Stimulated activated memory B cell treated with anti-CD40 and anti-IgM and Interleukin-4, amounts not matched to agents 10 μg/mL and 1 μg/mL and 100 μg/mL, for 72 hours (primary cell): ENCODE measurements around the gene DDX46.
"Not testable (repeated sequence)": the region's sequence is repeated elsewhere in the genome, so short reads cannot be mapped to it uniquely, and the experiment has no call there.

Experiments
- ATAC-seq: fragments of 150-1000 bp; cut with Tn5 transposase; 2 replicates; pipeline ENCODE4 v1.10.0; 2021
- H3K27ac Mint-ChIP-seq: one replicate; pipeline ENCODE4 v1.8.0; 2022; ENCODE audit warnings: mild to moderate bottlenecking, mixed read lengths
- H3K27me3 Mint-ChIP-seq: one replicate; pipeline ENCODE4 v1.8.0; 2022; ENCODE audit warnings: mixed read lengths
- H3K36me3 Mint-ChIP-seq: one replicate; pipeline ENCODE4 v1.8.0; 2022; ENCODE audit warnings: mixed read lengths
- H3K4me1 Mint-ChIP-seq: one replicate; pipeline ENCODE4 v1.8.0; 2022; ENCODE audit warnings: mixed read lengths
- H3K4me3 Mint-ChIP-seq: one replicate; pipeline ENCODE4 v1.8.0; 2022; ENCODE audit warnings: mild to moderate bottlenecking, moderate library complexity, mixed read lengths
- H3K9me3 Mint-ChIP-seq: one replicate; pipeline ENCODE4 v1.8.0; 2022; ENCODE audit warnings: mixed read lengths

Gene DDX46

DNA sequence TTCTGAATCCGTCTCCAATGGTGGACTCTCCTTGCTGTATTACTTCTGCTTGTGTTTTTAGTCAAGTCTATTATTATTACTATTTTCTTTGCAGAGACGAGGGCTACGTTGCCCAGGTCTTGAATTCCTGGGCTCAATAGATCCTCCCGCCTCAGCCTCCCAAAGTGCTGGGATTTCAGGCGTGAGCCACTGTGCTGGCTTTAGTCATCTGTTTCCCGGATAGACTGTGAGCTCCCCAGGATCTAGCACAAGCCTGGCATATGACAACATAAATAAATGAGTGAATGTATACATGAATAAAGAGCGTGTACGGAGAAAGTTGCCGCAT, 439 bp upstream of the DDX46 start:
- Mint-ChIP-seq H3K27me3 (no peaks in the 10 kb centered on the region), H3K36me3 (peaks cover 5% of the 10 kb centered on the region), H3K4me1 (peaks cover 44% of the 10 kb centered on the region), H3K9me3 (no peaks in the 10 kb centered on the region), H3K4me3 (peak overlapping the region; percentile 100), H3K27ac (peak overlapping the region; percentile 98)
- ATAC-seq, result no peak

DNA sequence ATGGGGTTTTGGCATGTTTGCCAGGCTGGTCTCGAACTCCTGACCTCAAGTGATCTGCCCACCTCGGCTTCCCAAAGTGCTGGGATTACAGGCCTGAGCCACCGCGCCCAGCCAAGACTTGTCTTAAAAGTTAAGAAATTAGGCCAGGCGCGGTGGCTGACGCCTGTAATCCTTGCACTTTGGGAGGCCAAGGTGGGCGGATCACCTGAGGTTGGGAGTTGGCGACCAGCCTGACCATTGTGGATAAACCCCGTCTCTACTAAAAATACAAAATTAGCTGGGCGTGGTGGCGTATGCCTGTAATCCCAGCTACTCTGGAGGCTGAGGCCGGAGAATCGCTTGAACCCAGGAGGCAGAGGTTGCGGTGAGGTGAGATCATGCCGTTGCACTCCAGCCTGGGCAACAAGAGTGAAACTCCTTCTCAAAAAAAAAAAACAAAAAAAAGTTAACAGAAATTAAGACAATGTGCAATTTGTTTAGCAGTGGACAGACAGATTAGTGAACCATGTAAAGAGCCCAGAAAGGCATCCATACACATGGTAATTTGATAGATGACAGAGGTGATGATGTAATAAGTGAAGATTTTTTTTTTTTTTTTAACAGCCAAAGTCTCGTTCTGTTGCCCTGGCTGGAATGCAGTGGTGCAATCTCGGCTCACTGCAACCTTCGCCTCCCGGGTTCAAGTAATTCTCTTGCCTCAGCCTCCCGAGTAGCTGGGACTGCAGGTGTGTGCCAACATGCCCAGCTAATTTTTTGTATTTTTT, 9.1 kb downstream of the DDX46 start:
- not testable (repeated sequence) for H3K9me3 Mint-ChIP-seq, H3K27me3 Mint-ChIP-seq, H3K27ac Mint-ChIP-seq, H3K4me3 Mint-ChIP-seq, H3K4me1 Mint-ChIP-seq, ATAC-seq
- peaks cover 20% of the 10 kb centered on the region for H3K36me3 Mint-ChIP-seq

DNA sequence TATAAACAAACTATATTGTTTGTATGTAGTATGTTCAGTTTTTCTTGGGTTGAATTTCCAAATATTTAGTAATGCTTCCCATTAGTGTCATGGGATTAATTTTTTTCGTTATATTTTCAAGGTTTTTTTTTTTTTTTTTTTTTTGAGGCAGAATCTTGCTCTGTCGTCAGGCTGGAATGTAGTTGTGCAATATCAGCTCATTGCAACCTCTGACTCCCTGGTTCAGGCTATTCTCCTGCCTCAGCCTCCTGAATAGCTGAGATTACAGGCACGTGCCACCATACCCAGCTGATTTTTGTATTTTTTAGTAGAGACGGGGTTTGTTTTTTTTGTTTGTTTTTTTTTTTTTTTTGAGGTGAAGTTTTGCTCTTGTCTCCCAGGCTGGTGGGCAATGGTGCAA, 10.6 kb downstream of the DDX46 start:
- no peak for ATAC-seq
- no peak overlapping the region for H3K27ac Mint-ChIP-seq
- no peaks in the 10 kb centered on the region for H3K27me3 Mint-ChIP-seq
- H3K4me3 Mint-ChIP-seq, result no peak overlapping the region
- no peaks in the 10 kb centered on the region for H3K9me3 Mint-ChIP-seq
- H3K36me3 Mint-ChIP-seq, result peaks cover 30% of the 10 kb centered on the region
- no peaks in the 10 kb centered on the region for H3K4me1 Mint-ChIP-seq

- Mint-ChIP-seq H3K36me3 (peaks cover 51% of the 10 kb centered on the region), H3K9me3 (no peaks in the 10 kb centered on the region), H3K27ac (no peak overlapping the region), H3K4me3 (no peak overlapping the region), H3K4me1 (peaks cover 6% of the 10 kb centered on the region), H3K27me3 (no peaks in the 10 kb centered on the region)
- no peak for ATAC-seq
These were observed 14.0 kb downstream of the DDX46 start for GRCh38 chr5:134772461-134773125.

GRCh38 chr5:134777366-134777765, 18.8 kb downstream of the DDX46 start:
- ATAC-seq, result no peak
- H3K4me1 Mint-ChIP-seq, result peaks cover 10% of the 10 kb centered on the region
- no peak overlapping the region for H3K4me3 Mint-ChIP-seq
- H3K27me3 Mint-ChIP-seq, result no peaks in the 10 kb centered on the region
- peak overlapping the region; percentile 7 for H3K27ac Mint-ChIP-seq
- no peaks in the 10 kb centered on the region for H3K9me3 Mint-ChIP-seq
- peaks cover 49% of the 10 kb centered on the region for H3K36me3 Mint-ChIP-seq

DNA sequence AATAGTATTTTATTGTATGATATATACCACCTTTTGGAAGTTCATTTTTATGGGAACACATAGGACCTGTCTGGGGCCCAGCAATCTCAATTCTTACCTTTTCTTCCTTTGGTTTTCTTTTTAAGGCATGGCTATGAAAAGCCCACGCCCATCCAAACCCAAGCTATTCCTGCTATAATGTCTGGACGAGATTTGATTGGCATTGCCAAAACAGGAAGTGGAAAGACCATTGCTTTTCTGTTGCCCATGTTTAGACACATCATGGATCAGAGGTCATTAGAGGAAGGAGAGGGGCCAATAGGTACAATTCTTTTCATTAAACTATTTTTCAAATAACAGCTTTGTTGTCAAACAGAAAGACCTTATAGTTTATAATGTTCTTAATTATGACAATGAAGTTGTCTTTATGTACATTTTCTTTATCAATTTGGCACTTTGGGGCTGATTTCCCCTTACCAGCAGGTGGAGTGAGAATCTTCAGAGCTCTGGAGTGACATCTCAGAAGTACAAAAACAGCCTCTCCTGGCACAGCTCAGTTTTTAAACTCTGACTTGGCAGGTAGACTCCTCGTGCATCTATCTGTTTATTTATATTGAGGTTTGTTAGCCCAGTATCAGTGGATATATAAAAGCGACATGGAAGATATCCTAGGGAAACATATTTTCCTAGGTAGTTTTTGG, 25.8 kb downstream of the DDX46 start:
- H3K27ac Mint-ChIP-seq, result peak overlapping the region; percentile 44
- no peaks in the 10 kb centered on the region for H3K4me1 Mint-ChIP-seq
- no peaks in the 10 kb centered on the region for H3K9me3 Mint-ChIP-seq
- no peak overlapping the region for H3K4me3 Mint-ChIP-seq
- H3K36me3 Mint-ChIP-seq, result peaks cover 37% of the 10 kb centered on the region
- H3K27me3 Mint-ChIP-seq, result no peaks in the 10 kb centered on the region
- no peak for ATAC-seq

DNA sequence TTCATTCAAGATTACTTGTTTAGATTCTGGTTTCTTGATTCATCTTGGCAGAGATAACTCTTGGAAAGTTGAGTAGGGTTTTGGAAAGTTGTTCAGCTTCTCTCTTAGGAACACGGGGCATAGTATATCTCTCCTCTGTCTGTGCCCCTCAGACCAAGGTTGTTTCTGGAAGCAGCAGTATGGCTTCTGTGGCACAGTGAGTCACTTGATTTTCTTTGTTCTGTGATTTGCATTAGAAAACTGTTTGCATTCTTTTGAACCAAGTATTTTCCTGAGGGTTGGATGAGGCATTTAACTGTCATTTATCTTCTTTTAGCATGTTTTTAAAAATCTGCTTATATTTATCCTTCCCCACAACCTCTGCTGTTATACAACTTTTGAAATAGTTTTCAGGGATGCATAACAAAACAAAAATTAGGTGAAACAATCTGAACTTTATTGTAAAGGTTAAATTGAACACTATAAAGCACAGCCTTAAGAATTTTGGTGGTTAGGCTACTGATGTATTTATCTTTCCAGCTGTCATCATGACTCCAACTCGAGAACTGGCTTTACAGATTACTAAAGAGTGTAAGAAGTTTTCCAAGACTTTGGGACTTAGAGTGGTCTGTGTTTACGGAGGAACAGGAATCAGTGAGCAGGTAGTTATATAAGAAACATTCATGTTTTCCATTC, 26.5 kb downstream of the DDX46 start:
- Mint-ChIP-seq H3K4me1 (no peaks in the 10 kb centered on the region), H3K36me3 (peaks cover 44% of the 10 kb centered on the region), H3K27me3 (no peaks in the 10 kb centered on the region), H3K4me3 (no peak overlapping the region), H3K9me3 (no peaks in the 10 kb centered on the region), H3K27ac (no peak overlapping the region)
- no peak for ATAC-seq

GRCh38 chr5:134787692-134788091, 29.1 kb downstream of the DDX46 start:
- H3K4me3 Mint-ChIP-seq, result no peak overlapping the region
- H3K27me3 Mint-ChIP-seq, result no peaks in the 10 kb centered on the region
- no peaks in the 10 kb centered on the region for H3K9me3 Mint-ChIP-seq
- H3K4me1 Mint-ChIP-seq, result no peaks in the 10 kb centered on the region
- no peak for ATAC-seq
- H3K27ac Mint-ChIP-seq, result no peak overlapping the region
- peaks cover 63% of the 10 kb centered on the region for H3K36me3 Mint-ChIP-seq

- H3K4me1 Mint-ChIP-seq, result no peaks in the 10 kb centered on the region
- H3K9me3 Mint-ChIP-seq, result no peaks in the 10 kb centered on the region
- H3K27me3 Mint-ChIP-seq, result no peaks in the 10 kb centered on the region
- ATAC-seq, result no peak
- H3K27ac Mint-ChIP-seq, result no peak overlapping the region
- H3K4me3 Mint-ChIP-seq, result no peak overlapping the region
- peaks cover 61% of the 10 kb centered on the region for H3K36me3 Mint-ChIP-seq
These were observed 33.0 kb downstream of the DDX46 start for GRCh38 chr5:134791580-134791979.

DNA sequence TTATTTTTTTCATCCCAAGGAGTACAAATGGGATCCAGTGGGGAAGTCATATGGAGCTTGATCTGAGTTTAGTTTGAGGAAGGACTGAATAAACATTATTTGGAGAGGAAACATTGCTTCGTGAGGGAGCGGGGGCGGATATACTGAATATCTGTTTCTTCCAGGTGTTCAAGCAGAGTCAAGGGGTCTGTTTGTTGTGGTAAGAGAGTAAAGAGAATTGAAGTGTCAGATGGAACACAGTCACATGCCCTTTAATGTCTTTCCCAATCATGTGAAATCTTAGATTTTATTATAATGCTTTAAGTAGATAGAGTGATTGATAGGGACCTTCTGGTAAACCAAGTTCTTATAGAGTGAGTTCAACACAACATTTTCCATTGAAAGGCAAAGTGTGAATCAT, 33.7 kb downstream of the DDX46 start:
- Mint-ChIP-seq H3K36me3 (peaks cover 56% of the 10 kb centered on the region), H3K27ac (no peak overlapping the region), H3K27me3 (no peaks in the 10 kb centered on the region), H3K4me3 (no peak overlapping the region), H3K9me3 (no peaks in the 10 kb centered on the region), H3K4me1 (no peaks in the 10 kb centered on the region)
- no peak for ATAC-seq

DNA sequence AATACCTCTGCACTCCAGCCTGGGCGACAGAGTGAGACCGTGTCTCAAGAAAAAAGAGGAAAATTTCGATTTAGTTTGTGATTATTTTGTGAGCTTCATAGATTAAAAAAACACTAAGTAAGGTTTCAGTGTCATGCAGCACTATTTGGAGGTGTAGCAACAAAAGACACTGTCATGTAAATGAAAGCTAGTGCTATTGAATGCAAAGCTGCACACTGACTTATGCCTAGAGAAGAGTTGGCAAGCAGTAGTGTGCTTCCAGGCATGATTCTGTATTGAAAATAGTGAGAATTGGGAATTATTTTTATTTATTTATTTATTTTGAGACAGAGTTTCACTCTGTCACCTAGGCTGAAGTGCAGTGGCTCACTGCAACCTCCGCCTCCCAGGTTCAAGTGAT, 34.5 kb downstream of the DDX46 start:
- Mint-ChIP-seq H3K4me1 (no peaks in the 10 kb centered on the region), H3K27me3 (no peaks in the 10 kb centered on the region), H3K27ac (no peak overlapping the region), H3K36me3 (peaks cover 61% of the 10 kb centered on the region), H3K9me3 (no peaks in the 10 kb centered on the region), H3K4me3 (no peak overlapping the region)
- ATAC-seq, result no peak

- peaks cover 71% of the 10 kb centered on the region for H3K36me3 Mint-ChIP-seq
- H3K9me3 Mint-ChIP-seq, result no peaks in the 10 kb centered on the region
- no peak overlapping the region for H3K27ac Mint-ChIP-seq
- no peaks in the 10 kb centered on the region for H3K27me3 Mint-ChIP-seq
- H3K4me1 Mint-ChIP-seq, result no peaks in the 10 kb centered on the region
- no peak for ATAC-seq
- H3K4me3 Mint-ChIP-seq, result no peak overlapping the region
These were observed 35.5 kb downstream of the DDX46 start for GRCh38 chr5:134794082-134794481.

DNA sequence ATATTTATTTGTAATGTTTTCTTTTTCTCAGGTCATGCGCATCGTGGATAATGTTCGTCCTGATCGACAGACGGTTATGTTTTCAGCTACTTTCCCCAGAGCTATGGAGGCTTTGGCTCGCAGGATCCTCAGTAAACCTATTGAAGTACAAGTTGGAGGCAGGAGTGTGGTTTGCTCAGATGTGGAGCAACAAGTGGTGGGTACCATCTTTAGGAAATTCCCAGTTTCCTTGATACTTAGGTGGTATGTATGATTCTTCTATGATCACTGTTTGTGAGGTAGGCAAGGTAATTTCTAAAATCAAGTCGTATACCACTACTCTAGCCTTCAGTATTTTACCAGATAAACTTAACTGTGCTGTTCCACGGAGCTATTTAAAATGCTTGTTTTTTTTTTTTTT, 36.2 kb downstream of the DDX46 start:
- no peaks in the 10 kb centered on the region for H3K27me3 Mint-ChIP-seq
- H3K36me3 Mint-ChIP-seq, result peaks cover 68% of the 10 kb centered on the region
- H3K27ac Mint-ChIP-seq, result no peak overlapping the region
- H3K4me3 Mint-ChIP-seq, result no peak overlapping the region
- H3K4me1 Mint-ChIP-seq, result no peaks in the 10 kb centered on the region
- no peak for ATAC-seq
- H3K9me3 Mint-ChIP-seq, result no peaks in the 10 kb centered on the region

GRCh38 chr5:134798468-134798867, 39.9 kb downstream of the DDX46 start:
- Mint-ChIP-seq H3K27ac (no peak overlapping the region), H3K9me3 (no peaks in the 10 kb centered on the region), H3K36me3 (peaks cover 69% of the 10 kb centered on the region), H3K4me3 (no peak overlapping the region), H3K27me3 (no peaks in the 10 kb centered on the region), H3K4me1 (no peaks in the 10 kb centered on the region)
- no peak for ATAC-seq

- H3K27me3 Mint-ChIP-seq, result no peaks in the 10 kb centered on the region
- ATAC-seq, result no peak
- no peaks in the 10 kb centered on the region for H3K4me1 Mint-ChIP-seq
- peaks cover 61% of the 10 kb centered on the region for H3K36me3 Mint-ChIP-seq
- no peak overlapping the region for H3K4me3 Mint-ChIP-seq
- no peaks in the 10 kb centered on the region for H3K9me3 Mint-ChIP-seq
- H3K27ac Mint-ChIP-seq, result no peak overlapping the region
These were observed 45.2 kb downstream of the DDX46 start for GRCh38 chr5:134803821-134804220.
